Parathyroid adenoma (tissue), 2 donors: ENCODE results near the gene C12orf50.
"Not testable (repeated sequence)": the region's sequence is repeated elsewhere in the genome, so short reads cannot be mapped to it uniquely, and the experiment has no call there.

Experiments
- H2AFZ ChIP-seq: fragments of 300-600 bp; sonication (generic); one replicate; pipeline ENCODE4 v1.7.0; 2017; ENCODE audit warnings: antibody characterized with exemption, mild to moderate bottlenecking
- H3K27ac ChIP-seq: fragments of 300-600 bp; sonication (generic); one replicate; pipeline ENCODE4 v1.7.0; 2017
- H3K27me3 ChIP-seq: fragments of 300-600 bp; sonication (generic); one replicate; pipeline ENCODE4 v1.7.0; 2017; ENCODE audit warnings: low read length; ENCODE audit not compliant: control insufficient read depth, insufficient read depth
- H3K36me3 ChIP-seq: fragments of 300-600 bp; sonication (generic); one replicate; pipeline ENCODE4 v1.7.0; 2017; ENCODE audit warnings: low read length; ENCODE audit not compliant: control insufficient read depth, insufficient read depth
- H3K4me1 ChIP-seq: fragments of 300-600 bp; sonication (generic); one replicate; pipeline ENCODE4 v1.7.0; 2017; ENCODE audit warnings: control low read depth
- H3K4me2 ChIP-seq: fragments of 300-600 bp; sonication (generic); one replicate; pipeline ENCODE4 v1.7.0; 2017; ENCODE audit warnings: low read length
- H3K4me3 ChIP-seq: fragments of 300-600 bp; sonication (generic); one replicate; pipeline ENCODE4 v1.7.0; 2017; ENCODE audit warnings: low read depth, low read length
- H3K79me2 ChIP-seq: fragments of 300-600 bp; sonication (generic); one replicate; pipeline ENCODE4 v1.7.0; 2017; ENCODE audit warnings: control low read depth
- H3K9ac ChIP-seq: fragments of 300-600 bp; sonication (generic); one replicate; pipeline ENCODE4 v1.7.0; 2017; ENCODE audit warnings: mild to moderate bottlenecking
- H3K9me3 ChIP-seq: fragments of 300-600 bp; sonication (generic); one replicate; pipeline ENCODE4 v1.7.0; 2017; ENCODE audit warnings: low read length; ENCODE audit not compliant: control insufficient read depth
- CTCF ChIP-seq: fragments of 300-600 bp; sonication (generic); IDR thresholded peaks from one replicate; pipeline ENCODE4 v1.7.0; 2017; ENCODE audit warnings: antibody characterized with exemption, mild to moderate bottlenecking
- donor health status: primary hyperparathyroidism.

C12orf50 gene

GRCh38 chr12:88036353-88036965, 7.3 kb upstream of the C12orf50 start:
- TF ChIP-seq CTCF, result no peak
- Histone ChIP-seq H3K9me3 (no peaks in the 10 kb centered on the region), H3K4me3 (peak overlapping the region; percentile 98), H3K27me3 (no peaks in the 10 kb centered on the region), H3K9ac (no peak overlapping the region), H3K4me1 (no peaks in the 10 kb centered on the region), H3K79me2 (peaks cover 6% of the 10 kb centered on the region), H3K27ac (no peak overlapping the region), H3K36me3 (no peaks in the 10 kb centered on the region), H3K4me2 (peak overlapping the region; percentile 95), H2AFZ (peak overlapping the region; percentile 89)

- no peak for TF ChIP-seq CTCF
- H3K4me3 ChIP-seq, result peak overlapping the region; percentile 98
- H2AFZ ChIP-seq, result peak overlapping the region; percentile 89
- H3K27me3 ChIP-seq, result no peaks in the 10 kb centered on the region
- peaks cover 6% of the 10 kb centered on the region for H3K79me2 ChIP-seq
- no peaks in the 10 kb centered on the region for H3K36me3 ChIP-seq
- peak overlapping the region; percentile 95 for H3K4me2 ChIP-seq
- H3K27ac ChIP-seq, result peak overlapping the region; percentile 76
- no peaks in the 10 kb centered on the region for H3K9me3 ChIP-seq
- no peaks in the 10 kb centered on the region for H3K4me1 ChIP-seq
- peak overlapping the region; percentile 40 for H3K9ac ChIP-seq
These were observed 6.7 kb upstream of the C12orf50 start for GRCh38 chr12:88035907-88036289.

- H3K4me3 ChIP-seq, result peak overlapping the region; percentile 98
- no peaks in the 10 kb centered on the region for H3K27me3 ChIP-seq
- no peaks in the 10 kb centered on the region for H3K4me1 ChIP-seq
- H3K27ac ChIP-seq, result peak overlapping the region; percentile 76
- H3K4me2 ChIP-seq, result peak overlapping the region; percentile 95
- peak overlapping the region; percentile 40 for H3K9ac ChIP-seq
- no peaks in the 10 kb centered on the region for H3K9me3 ChIP-seq
- no peak for TF ChIP-seq CTCF
- peak overlapping the region; percentile 89 for H2AFZ ChIP-seq
- H3K36me3 ChIP-seq, result no peaks in the 10 kb centered on the region
- peaks cover 6% of the 10 kb centered on the region for H3K79me2 ChIP-seq
These were observed 6.2 kb upstream of the C12orf50 start for GRCh38 chr12:88035271-88035906.

- H3K36me3 ChIP-seq, H3K9ac ChIP-seq, H3K27me3 ChIP-seq, H3K9me3 ChIP-seq, H3K27ac ChIP-seq, H3K4me2 ChIP-seq, H3K4me1 ChIP-seq, H3K4me3 ChIP-seq, H2AFZ ChIP-seq, H3K79me2 ChIP-seq: not testable (repeated sequence)
These were observed 2.0 kb upstream of the C12orf50 start for GRCh38 chr12:88031161-88031560.

- Histone ChIP-seq H3K79me2 (no peaks in the 10 kb centered on the region), H3K27me3 (no peaks in the 10 kb centered on the region), H2AFZ (no peak overlapping the region)
These were observed 3.0 kb downstream of the C12orf50 start for GRCh38 chr12:88026196-88026595.

More at GRCh38 chr12:88026196-88026595, 3.0 kb downstream of the C12orf50 start:
- H3K4me1 ChIP-seq, result no peaks in the 10 kb centered on the region
- H3K9me3 ChIP-seq, result no peaks in the 10 kb centered on the region
- TF ChIP-seq CTCF, result no peak
- no peak overlapping the region for H3K27ac ChIP-seq
- H3K36me3 ChIP-seq, result no peaks in the 10 kb centered on the region
- H3K4me2 ChIP-seq, result no peak overlapping the region
- no peak overlapping the region for H3K4me3 ChIP-seq
- H3K9ac ChIP-seq, result no peak overlapping the region
